ENCODE results near the gene TXNL4B. TPM values are rescaled to one million over a fixed set of nuclear protein-coding genes. Genes with fewer than 3 reads are reported as not detected.

TXNL4B gene
- polyA plus RNA-seq (2012; ENCODE audit: insufficient read length, low read depth): 6.2 TPM

GRCh38 chr16:72093448-72094265, at the start of gene TXNL4B, which contains the start of gene DHX38:
Gene TXNL4B (minus strand): TSS chr16:72093620. CDS start chr16:72090749, 2,871 bp downstream.
Gene DHX38 (plus strand): TSS chr16:72093847. CDS start chr16:72096158, 2,311 bp downstream.
- TF ChIP-seq TAF1 (IDR thresholded peaks at IDR 0.05; ENCODE audit: borderline replicate concordance, insufficient read depth, low read length): 0 out of 2 replicates have a peak, but pooled peaks have one; percentile 63
- no peak for TF ChIP-seq REST (IDR thresholded peaks at IDR 0.05; ENCODE audit: insufficient read depth in 1 of 2, low read depth in 2 of 2, low read length in 2 of 2)
- TF ChIP-seq POLR2AphosphoS5 (IDR thresholded peaks at IDR 0.05; ENCODE audit: low read depth, low read length): peak; percentile 65; the same call in 1 of the 2 replicates
- peak; percentile 54; the same call in 1 of the 2 replicates for TF ChIP-seq SIN3A (IDR thresholded peaks at IDR 0.05; ENCODE audit: borderline replicate concordance, insufficient read depth, low read length)
- no peak for TF ChIP-seq FOXP2 (optimal IDR thresholded peaks at IDR 0.05; ENCODE audit: borderline replicate concordance, extremely low read depth, extremely low read length, insufficient read depth)

- TF ChIP-seq POLR2AphosphoS5 (IDR thresholded peaks at IDR 0.05; ENCODE audit: low read depth, low read length) (no peak), FOXP2 (optimal IDR thresholded peaks at IDR 0.05; ENCODE audit: borderline replicate concordance, extremely low read depth, extremely low read length, insufficient read depth) (no peak), SIN3A (IDR thresholded peaks at IDR 0.05; ENCODE audit: borderline replicate concordance, insufficient read depth, low read length) (no peak), REST (IDR thresholded peaks at IDR 0.05; ENCODE audit: insufficient read depth in 1 of 2, low read depth in 2 of 2, low read length in 2 of 2) (no peak)
Observed at GRCh38 chr16:72142476-72142875, 49.1 kb upstream of the TXNL4B start.

GRCh38 chr16:72139908-72140307, 46.5 kb upstream of the TXNL4B start:
- TF ChIP-seq SIN3A (IDR thresholded peaks at IDR 0.05; ENCODE audit: borderline replicate concordance, insufficient read depth, low read length): no peak
- no peak for TF ChIP-seq POLR2AphosphoS5 (IDR thresholded peaks at IDR 0.05; ENCODE audit: low read depth, low read length)
- no peak for TF ChIP-seq TAF1 (IDR thresholded peaks at IDR 0.05; ENCODE audit: borderline replicate concordance, insufficient read depth, low read length)
- TF ChIP-seq REST (IDR thresholded peaks at IDR 0.05; ENCODE audit: insufficient read depth in 1 of 2, low read depth in 2 of 2, low read length in 2 of 2): no peak
- TF ChIP-seq FOXP2 (optimal IDR thresholded peaks at IDR 0.05; ENCODE audit: borderline replicate concordance, extremely low read depth, extremely low read length, insufficient read depth): no peak

- no peak for TF ChIP-seq TAF1 (IDR thresholded peaks at IDR 0.05; ENCODE audit: borderline replicate concordance, insufficient read depth, low read length)
- TF ChIP-seq SIN3A (IDR thresholded peaks at IDR 0.05; ENCODE audit: borderline replicate concordance, insufficient read depth, low read length): no peak
- no peak for TF ChIP-seq POLR2AphosphoS5 (IDR thresholded peaks at IDR 0.05; ENCODE audit: low read depth, low read length)
- TF ChIP-seq REST (IDR thresholded peaks at IDR 0.05; ENCODE audit: insufficient read depth in 1 of 2, low read depth in 2 of 2, low read length in 2 of 2): no peak
- TF ChIP-seq FOXP2 (optimal IDR thresholded peaks at IDR 0.05; ENCODE audit: borderline replicate concordance, extremely low read depth, extremely low read length, insufficient read depth): no peak
Observed at GRCh38 chr16:72138064-72138572, 44.7 kb upstream of the TXNL4B start.
